GM19025 (cell line): Measurements from ENCODE around the gene HOXC10.

Source experiments
- ATAC-seq: cut with Tn5 transposase; IDR thresholded peaks from one replicate; pipeline ENCODE4 v1.9.1; 2021; ENCODE audit warnings: mild to moderate bottlenecking, low read depth, moderate library complexity; ENCODE audit not compliant: unreplicated experiment

Gene HOXC10

DNA sequence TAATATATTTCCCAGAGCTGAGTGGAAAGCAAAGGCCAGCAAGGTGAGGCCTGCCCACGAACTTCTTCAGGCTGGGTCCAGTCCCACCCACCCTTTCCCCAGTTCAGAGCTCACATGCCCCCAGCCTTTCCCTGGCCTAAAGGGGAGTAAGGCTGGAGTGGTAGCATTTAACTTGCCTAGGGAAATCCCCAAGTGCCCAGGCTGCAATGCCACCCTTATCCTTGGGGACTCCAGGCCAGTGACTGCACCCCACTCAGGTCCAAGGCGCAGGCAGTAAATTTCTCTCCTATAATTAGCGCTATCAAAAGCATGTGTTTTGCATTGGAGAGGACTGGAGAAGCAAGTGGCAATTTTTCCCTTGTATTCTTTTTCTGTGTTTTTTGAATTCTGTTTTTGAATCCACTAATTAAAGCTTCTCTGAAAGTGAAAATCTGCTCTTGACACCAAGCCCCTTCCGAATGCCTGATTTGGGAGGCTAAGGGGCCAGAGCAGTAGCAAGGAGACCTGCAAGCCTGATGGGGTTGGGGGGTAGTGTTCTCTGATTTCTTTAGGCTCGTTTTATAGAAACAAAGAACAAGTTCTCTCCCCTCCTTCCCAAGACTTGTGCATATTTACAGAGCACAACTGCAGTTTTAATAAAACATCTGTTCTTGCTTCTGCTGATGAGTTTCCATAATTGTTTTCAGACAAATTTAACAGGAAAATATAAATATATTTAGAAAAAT lies 39.8 kb downstream of the HOXC10 start:
- no peak for ATAC-seq

- no peak for ATAC-seq
Measured at GRCh38 chr12:54025499-54026405, 40.8 kb downstream of the HOXC10 start.

GRCh38 chr12:54026640-54027441 lies 41.9 kb downstream of the HOXC10 start:
- ATAC-seq, result no peak

DNA sequence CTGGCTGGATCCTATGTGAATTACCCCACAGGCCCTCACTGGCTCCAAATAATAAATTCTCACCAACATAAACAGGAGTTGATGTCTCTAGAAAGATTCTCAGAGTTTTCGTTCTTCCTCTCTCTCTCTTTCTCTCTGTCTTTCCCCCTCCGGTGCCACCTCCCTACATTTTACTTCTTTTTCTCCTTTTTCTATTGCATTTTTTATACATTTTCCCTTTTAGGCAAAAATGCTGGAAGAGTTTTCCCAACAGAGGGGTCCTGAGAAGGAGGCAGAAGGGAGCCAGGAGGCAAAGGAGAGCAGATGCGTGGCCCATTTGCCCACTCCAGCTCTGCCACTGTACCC lies 42.5 kb downstream of the HOXC10 start:
- ATAC-seq, result no peak

DNA sequence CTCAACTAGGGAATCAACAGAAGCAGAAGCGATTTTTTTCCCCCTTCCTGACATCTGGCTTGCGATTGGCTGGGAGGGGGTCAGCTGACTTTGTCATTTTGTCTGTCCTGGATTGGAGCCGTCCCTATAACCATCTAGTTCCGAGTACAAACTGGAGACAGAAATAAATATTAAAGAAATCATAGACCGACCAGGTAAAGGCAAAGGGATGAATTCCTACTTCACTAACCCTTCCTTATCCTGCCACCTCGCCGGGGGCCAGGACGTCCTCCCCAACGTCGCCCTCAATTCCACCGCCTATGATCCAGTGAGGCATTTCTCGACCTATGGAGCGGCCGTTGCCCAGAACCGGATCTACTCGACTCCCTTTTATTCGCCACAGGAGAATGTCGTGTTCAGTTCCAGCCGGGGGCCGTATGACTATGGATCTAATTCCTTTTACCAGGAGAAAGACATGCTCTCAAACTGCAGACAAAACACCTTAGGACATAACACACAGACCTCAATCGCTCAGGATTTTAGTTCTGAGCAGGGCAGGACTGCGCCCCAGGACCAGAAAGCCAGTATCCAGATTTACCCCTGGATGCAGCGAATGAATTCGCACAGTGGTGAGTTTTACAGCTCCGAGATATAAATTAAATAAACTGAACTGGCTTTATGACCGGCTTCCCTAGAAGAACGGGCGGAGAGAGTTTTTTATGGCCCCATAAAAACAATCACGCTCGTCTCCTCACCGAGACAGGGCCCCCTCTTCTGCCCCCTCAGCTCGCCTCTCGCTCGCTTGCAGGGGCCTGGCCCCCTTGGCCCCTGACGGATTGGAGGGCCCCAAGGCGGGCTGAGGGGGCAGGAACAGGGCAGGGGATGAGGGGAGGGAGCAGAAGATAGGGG lies 43.6 kb downstream of the HOXC10 start, which contains the start of gene HOXC6:
HOXC6 (plus strand) TSS at position 127 of the 888 bp plus-strand sequence; CDS start at position 209, 82 bp downstream.
- no peak for ATAC-seq

DNA sequence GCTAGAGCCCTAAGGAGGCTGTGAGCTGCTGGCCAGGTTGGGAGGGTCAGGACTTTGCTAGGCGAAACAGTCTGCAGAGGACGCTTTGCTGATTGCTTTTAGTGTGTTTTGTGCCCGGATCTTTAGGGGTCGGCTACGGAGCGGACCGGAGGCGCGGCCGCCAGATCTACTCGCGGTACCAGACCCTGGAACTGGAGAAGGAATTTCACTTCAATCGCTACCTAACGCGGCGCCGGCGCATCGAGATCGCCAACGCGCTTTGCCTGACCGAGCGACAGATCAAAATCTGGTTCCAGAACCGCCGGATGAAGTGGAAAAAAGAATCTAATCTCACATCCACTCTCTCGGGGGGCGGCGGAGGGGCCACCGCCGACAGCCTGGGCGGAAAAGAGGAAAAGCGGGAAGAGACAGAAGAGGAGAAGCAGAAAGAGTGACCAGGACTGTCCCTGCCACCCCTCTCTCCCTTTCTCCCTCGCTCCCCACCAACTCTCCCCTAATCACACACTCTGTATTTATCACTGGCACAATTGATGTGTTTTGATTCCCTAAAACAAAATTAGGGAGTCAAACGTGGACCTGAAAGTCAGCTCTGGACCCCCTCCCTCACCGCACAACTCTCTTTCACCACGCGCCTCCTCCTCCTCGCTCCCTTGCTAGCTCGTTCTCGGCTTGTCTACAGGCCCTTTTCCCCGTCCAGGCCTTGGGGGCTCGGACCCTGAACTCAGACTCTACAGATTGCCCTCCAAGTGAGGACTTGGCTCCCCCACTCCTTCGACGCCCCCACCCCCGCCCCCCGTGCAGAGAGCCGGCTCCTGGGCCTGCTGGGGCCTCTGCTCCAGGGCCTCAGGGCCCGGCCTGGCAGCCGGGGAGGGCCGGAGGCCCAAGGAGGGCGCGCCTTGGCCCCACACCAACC lies 44.8 kb downstream of the HOXC10 start:
- no peak for ATAC-seq

DNA sequence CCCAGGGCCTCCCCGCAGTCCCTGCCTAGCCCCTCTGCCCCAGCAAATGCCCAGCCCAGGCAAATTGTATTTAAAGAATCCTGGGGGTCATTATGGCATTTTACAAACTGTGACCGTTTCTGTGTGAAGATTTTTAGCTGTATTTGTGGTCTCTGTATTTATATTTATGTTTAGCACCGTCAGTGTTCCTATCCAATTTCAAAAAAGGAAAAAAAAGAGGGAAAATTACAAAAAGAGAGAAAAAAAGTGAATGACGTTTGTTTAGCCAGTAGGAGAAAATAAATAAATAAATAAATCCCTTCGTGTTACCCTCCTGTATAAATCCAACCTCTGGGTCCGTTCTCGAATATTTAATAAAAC lies 45.5 kb downstream of the HOXC10 start:
- no peak for ATAC-seq

DNA sequence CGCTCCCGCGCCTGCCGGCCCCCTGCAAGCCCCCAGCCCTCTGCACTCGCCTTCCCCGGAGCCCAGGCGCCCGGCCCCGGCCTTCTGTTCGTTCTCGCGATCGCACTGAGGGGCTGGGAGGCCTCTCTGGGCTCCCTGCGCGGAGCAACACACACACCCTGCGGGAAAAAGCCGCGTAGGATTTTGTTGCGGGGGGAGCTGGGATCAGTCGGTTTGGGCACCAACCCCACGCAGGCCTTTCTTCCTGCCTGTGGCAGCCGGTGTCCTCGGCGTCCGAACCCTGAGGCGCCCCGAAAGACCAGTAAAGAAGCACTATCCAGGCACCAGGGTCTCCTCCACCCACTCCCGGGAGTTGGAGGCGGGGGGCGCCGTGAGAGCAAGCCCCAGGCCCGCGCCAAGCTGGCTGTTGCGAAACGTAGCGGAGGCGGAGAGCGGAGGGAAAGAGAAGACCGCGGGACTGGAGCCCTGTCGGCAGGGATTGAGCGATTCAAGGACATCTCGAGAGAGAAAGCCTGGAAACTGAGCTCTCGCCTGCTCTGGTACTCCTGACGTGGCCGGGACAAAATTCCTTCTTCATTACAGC lies 46.0 kb downstream of the HOXC10 start:
- no peak for ATAC-seq

- no peak for ATAC-seq
Measured at GRCh38 chr12:54031480-54031879, 46.5 kb downstream of the HOXC10 start.

DNA sequence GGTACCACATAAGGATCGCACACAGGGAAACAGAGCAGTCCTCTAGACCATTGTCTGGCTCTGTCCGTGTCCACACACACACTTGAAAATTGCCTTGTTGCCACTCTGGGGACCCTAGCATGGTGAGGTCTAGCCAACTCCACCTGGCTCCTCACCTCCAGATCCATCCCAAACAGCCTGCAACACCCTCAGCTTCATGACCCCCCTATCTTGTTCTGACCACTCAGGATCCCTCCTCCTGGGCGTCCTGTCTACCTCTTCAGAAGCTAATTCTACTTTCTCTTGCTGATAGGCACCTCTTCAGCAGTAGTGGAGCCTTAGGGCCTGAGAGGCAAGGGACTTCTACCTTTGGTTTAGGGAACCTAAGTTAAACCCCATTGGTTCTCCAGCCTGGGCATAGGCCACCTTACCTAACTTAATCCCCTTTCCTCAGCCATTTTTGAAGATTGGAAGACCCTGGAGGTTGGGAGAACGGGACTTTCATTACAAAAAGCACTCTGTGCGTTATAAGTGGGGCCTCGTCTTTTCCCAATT lies 47.2 kb downstream of the HOXC10 start:
- no peak for ATAC-seq

DNA sequence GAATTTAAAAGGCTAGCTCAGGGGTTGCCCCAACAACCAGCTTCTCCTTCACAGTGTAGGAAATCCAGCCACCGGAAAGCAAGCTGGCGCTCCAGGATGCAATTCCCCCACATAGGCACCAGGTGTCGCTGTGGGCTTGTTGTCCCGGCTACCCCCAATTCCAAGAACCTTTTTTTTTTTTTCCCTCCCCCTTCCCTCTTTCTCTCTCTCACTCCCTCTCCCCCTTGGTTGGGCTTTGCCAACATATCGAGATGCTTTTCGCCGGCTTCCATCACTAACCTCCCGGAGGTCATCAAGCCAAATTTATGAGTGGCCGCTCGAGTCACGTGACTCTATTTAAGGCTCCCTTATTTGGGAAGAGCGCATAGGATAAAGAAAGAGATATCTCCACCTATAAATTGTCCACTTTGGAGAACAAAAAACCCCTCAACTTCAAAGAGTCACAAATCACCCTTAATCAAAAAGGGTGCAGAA lies 47.7 kb downstream of the HOXC10 start, which contains the start of gene HOXC5:
HOXC5 (plus strand) TSS at position 424 of the 474 bp plus-strand sequence. CDS start 73 bp downstream, outside the sequence.
- ATAC-seq, result no peak

GRCh38 chr12:54033106-54033979 lies 48.4 kb downstream of the HOXC10 start:
- no peak for ATAC-seq

- ATAC-seq, result no peak
Measured at GRCh38 chr12:54033980-54034784, 49.2 kb downstream of the HOXC10 start.

DNA sequence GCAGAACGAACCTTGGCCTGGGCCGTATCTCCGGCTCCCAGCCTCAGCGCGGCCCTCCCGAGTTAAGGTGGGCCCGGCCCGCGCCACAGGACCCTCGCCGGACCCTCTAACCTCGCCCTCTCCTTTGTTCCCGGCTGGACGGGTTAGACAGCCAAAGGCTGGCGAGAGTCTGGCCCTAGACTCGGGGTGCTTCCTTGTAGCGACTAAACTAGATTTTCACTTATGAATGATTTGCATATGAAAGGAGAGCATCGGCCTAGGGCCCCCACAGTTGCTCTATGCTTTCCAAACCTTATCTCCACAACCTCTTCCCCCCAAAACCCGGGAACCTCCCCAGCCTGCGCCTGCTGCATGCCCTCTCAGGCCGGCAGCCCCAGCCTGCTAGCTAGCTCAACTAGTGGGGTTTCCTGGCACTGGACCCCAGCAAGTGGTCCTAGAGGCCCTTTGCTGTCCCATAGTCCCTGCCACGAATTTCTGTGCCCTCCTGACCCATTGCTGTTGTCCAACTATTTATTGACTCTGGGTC lies 49.9 kb downstream of the HOXC10 start:
- ATAC-seq, result no peak

DNA sequence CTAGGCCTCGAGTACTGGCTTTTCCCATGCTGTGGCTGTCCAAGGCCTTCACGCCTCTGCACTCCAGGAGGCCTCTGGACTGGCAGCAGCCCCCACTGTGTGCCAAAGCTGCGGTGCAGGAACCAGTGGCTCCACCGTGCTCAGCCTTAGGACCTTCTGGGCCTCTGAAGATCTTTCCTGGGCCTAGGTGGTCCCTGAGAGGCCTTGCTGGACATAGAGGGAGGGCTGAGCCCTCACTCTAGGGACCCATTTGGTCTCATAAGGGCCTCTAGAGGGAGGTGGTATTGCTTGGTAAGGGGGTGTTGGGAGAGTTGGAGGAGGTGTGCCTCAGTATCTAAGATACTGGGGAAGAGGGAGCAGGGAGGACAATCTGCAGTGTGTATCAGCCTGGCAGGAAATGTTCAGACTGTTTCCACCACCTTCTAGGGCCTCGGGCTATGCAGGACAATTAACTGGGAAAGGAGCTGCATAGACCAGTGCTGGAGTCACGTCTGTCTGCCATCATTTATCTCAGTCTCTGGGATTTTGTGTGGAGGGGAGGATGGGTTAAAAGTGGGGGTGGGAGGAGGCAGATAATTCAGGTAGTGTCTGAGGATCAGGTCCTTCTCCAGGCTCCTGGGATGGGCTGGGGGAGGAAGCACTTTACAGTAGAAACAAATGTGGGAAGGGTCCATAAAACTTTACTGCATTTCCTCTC lies 50.8 kb downstream of the HOXC10 start:
- ATAC-seq, result no peak
